Mesendoderm (in vitro differentiated cells): ENCODE data around the gene SLC44A4.
"Not testable (repeated sequence)": the region's sequence is repeated elsewhere in the genome, so short reads cannot be mapped to it uniquely, and the experiment has no call there.

Experiments
- DNase-seq: peaks from one replicate; pipeline ENCODE4 v3.0.0; 2013
- H2AK5ac ChIP-seq: 2 replicates; pipeline ENCODE4 v1.6.1; 2013; ENCODE audit warnings: low read length, inconsistent platforms
- H2BK120ac ChIP-seq: 2 replicates; pipeline ENCODE4 v1.6.1; 2013; ENCODE audit warnings: low read depth, mild to moderate bottlenecking, low read length, moderate library complexity, mixed read lengths
- H2BK15ac ChIP-seq: replicated peaks from 2 replicates; pipeline ENCODE4 v1.6.1; 2013; ENCODE audit warnings: low read depth, mild to moderate bottlenecking, moderate library complexity
- H2BK5ac ChIP-seq: 2 replicates; pipeline ENCODE4 v1.6.1; 2013; ENCODE audit warnings: low read length, inconsistent platforms
- H3K18ac ChIP-seq: 2 replicates; pipeline ENCODE4 v1.6.1; 2013; ENCODE audit warnings: mild to moderate bottlenecking, low read length, mixed read lengths
- H3K23ac ChIP-seq: one replicate; pipeline ENCODE4 v1.6.1; 2013; ENCODE audit warnings: low read length
- H3K27ac ChIP-seq: 2 replicates; pipeline ENCODE4 v1.5.1; 2013; ENCODE audit warnings: low read depth, mild to moderate bottlenecking, inconsistent platforms, low read length, moderate library complexity
- H3K27me3 ChIP-seq: 2 replicates; pipeline ENCODE4 v1.6.1; 2013; ENCODE audit warnings: low read length, control low read depth, mild to moderate bottlenecking, inconsistent platforms; ENCODE audit not compliant: insufficient read depth, poor library complexity
- H3K36me3 ChIP-seq: 2 replicates; pipeline ENCODE4 v1.6.1; 2013; ENCODE audit warnings: low read length, inconsistent platforms; ENCODE audit not compliant: control insufficient read depth, insufficient read depth
- H3K4ac ChIP-seq: one replicate; pipeline ENCODE4 v1.6.1; 2013; ENCODE audit warnings: low read depth, mild to moderate bottlenecking, low read length, moderate library complexity
- H3K4me1 ChIP-seq: 2 replicates; pipeline ENCODE4 v1.6.1; 2013; ENCODE audit warnings: low read depth, low read length, inconsistent platforms; ENCODE audit not compliant: control insufficient read depth
- H3K4me2 ChIP-seq: 2 replicates; pipeline ENCODE4 v1.6.1; 2013; ENCODE audit warnings: low read length
- H3K4me3 ChIP-seq: 2 replicates; pipeline ENCODE4 v1.5.1; 2013; ENCODE audit warnings: mild to moderate bottlenecking, low read length
- H3K56ac ChIP-seq: one replicate; pipeline ENCODE4 v1.6.1; 2013; ENCODE audit warnings: low read length
- H3K79me1 ChIP-seq: 2 replicates; pipeline ENCODE4 v1.6.1; 2013; ENCODE audit warnings: low read length, inconsistent platforms
- H3K79me2 ChIP-seq: 2 replicates; pipeline ENCODE4 v1.6.1; 2013; ENCODE audit warnings: mild to moderate bottlenecking, low read length; ENCODE audit not compliant: control insufficient read depth, insufficient read depth
- H3K9ac ChIP-seq: 2 replicates; pipeline ENCODE4 v1.6.1; 2013; ENCODE audit warnings: low read length, inconsistent platforms
- H4K5ac ChIP-seq: one replicate; pipeline ENCODE4 v1.6.1; 2013; ENCODE audit warnings: low read length
- H4K8ac ChIP-seq: one replicate; pipeline ENCODE4 v1.6.1; 2013; ENCODE audit warnings: low read depth, mild to moderate bottlenecking, control low read depth, low read length, moderate library complexity
- WGBS: extraction: QIAGEN DNeasy Blood & Tissue Kit; methylation state at CpG from one replicate; pipeline ENCODE4 v1.1.7; 2013; ENCODE audit warnings: low lambda C conversion rate, missing lambda C conversion rate; ENCODE audit not compliant: insufficient coverage; ENCODE audit errors: extremely low coverage; 5-methylcytosine and 5-hydroxymethylcytosine counted together

SLC44A4 gene

DNA sequence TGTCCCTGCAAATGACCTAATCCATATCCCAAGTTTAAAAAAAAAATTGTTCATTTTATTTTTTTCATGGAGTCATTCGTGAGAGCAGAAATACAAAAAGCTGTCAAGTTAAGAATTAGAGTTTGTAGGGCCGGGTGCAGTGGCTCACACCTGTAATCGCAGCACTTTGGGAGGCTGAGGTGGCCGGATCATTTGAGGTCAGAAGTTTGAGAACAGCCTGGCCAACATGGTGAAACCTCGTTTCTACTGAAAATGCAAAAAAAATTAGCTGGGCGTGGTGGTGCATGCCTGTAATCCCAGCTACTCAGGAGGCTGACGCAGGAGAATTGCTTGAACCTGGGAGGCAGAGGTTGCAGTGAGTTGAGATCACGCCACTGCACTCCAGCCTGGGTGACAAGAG, 27.9 kb upstream of the SLC44A4 start:
- DNase-seq, H4K8ac ChIP-seq, H3K79me2 ChIP-seq, H3K36me3 ChIP-seq, H4K5ac ChIP-seq, H3K23ac ChIP-seq, H3K27ac ChIP-seq, H3K4me3 ChIP-seq, H3K27me3 ChIP-seq, H2BK120ac ChIP-seq, H3K4me1 ChIP-seq, H3K79me1 ChIP-seq, H2BK5ac ChIP-seq, H3K4ac ChIP-seq, H2AK5ac ChIP-seq, H2BK15ac ChIP-seq, H3K4me2 ChIP-seq, H3K18ac ChIP-seq, H3K56ac ChIP-seq, H3K9ac ChIP-seq: not testable (repeated sequence)
- no CpG with 5 or more reads among the region's 8 CpGs for WGBS

GRCh38 chr6:31906122-31906521, 27.3 kb upstream of the SLC44A4 start:
- H3K79me2 ChIP-seq = no peaks in the 10 kb centered on the region
- no peak overlapping the region for H4K5ac ChIP-seq
- no peaks in the 10 kb centered on the region for H3K27me3 ChIP-seq
- no peak overlapping the region for H4K8ac ChIP-seq
- H2AK5ac ChIP-seq = no peak overlapping the region
- H3K18ac ChIP-seq = no peak overlapping the region
- no peak overlapping the region for H3K9ac ChIP-seq
- no peaks in the 10 kb centered on the region for H3K79me1 ChIP-seq
- H3K56ac ChIP-seq = no peak overlapping the region
- no peak overlapping the region for H3K4ac ChIP-seq
- no peak overlapping the region for H3K27ac ChIP-seq
- no peak overlapping the region for H3K4me2 ChIP-seq
- no peaks in the 10 kb centered on the region for H3K36me3 ChIP-seq
- H2BK5ac ChIP-seq = no peak overlapping the region
- H2BK15ac ChIP-seq = no peak overlapping the region
- no peak overlapping the region for H2BK120ac ChIP-seq
- DNase-seq = peak; percentile 46
- no peak overlapping the region for H3K4me3 ChIP-seq
- no peaks in the 10 kb centered on the region for H3K4me1 ChIP-seq
- no peak overlapping the region for H3K23ac ChIP-seq
- no CpG with 5 or more reads among the region's 4 CpGs for WGBS

DNA sequence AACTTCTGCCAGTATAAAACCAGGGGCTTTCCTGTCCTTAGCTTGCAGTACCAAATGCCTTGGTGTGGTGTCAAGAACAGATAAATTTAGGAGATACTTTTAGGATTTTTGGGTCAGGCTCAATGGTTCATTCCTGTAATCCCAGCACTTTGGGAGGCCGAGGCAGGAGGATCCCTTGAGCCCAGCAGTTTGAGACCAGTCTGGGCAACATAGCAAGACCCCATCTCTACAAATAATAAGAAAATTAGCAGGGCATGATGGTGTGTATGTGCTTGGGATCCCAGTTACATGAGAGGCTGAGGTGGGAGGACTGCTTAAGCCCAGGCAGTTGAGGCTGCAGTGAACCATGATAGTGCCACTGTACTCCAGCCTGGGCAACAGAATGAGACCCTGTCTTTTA, 26.2 kb upstream of the SLC44A4 start:
- H3K9ac ChIP-seq = no peak overlapping the region
- H3K56ac ChIP-seq = no peak overlapping the region
- H2AK5ac ChIP-seq = no peak overlapping the region
- DNase-seq = no peak
- no peaks in the 10 kb centered on the region for H3K79me2 ChIP-seq
- H3K4me2 ChIP-seq = no peak overlapping the region
- no peaks in the 10 kb centered on the region for H3K36me3 ChIP-seq
- no peak overlapping the region for H2BK15ac ChIP-seq
- H3K4ac ChIP-seq = no peak overlapping the region
- H3K27ac ChIP-seq = no peak overlapping the region
- H2BK5ac ChIP-seq = no peak overlapping the region
- no peak overlapping the region for H3K23ac ChIP-seq
- no peaks in the 10 kb centered on the region for H3K27me3 ChIP-seq
- no peak overlapping the region for H3K18ac ChIP-seq
- no peak overlapping the region for H4K8ac ChIP-seq
- no peak overlapping the region for H4K5ac ChIP-seq
- WGBS = no CpG with 5 or more reads among the region's 1 CpG
- no peaks in the 10 kb centered on the region for H3K4me1 ChIP-seq
- no peak overlapping the region for H3K4me3 ChIP-seq
- no peaks in the 10 kb centered on the region for H3K79me1 ChIP-seq
- H2BK120ac ChIP-seq = no peak overlapping the region

- Histone ChIP-seq H3K27me3 (no peaks in the 10 kb centered on the region), H2BK5ac (no peak overlapping the region), H3K79me2 (no peaks in the 10 kb centered on the region), H3K56ac (no peak overlapping the region), H3K23ac (no peak overlapping the region), H4K8ac (no peak overlapping the region), H3K4me3 (no peak overlapping the region), H2BK120ac (no peak overlapping the region), H3K4me1 (no peaks in the 10 kb centered on the region), H3K79me1 (no peaks in the 10 kb centered on the region), H3K18ac (no peak overlapping the region), H3K4ac (no peak overlapping the region), H2BK15ac (no peak overlapping the region), H3K27ac (no peak overlapping the region), H3K9ac (no peak overlapping the region), H2AK5ac (no peak overlapping the region), H3K4me2 (no peak overlapping the region), H3K36me3 (no peaks in the 10 kb centered on the region), H4K5ac (no peak overlapping the region)
- DNase-seq = no peak
- no CpG with 5 or more reads among the region's 3 CpGs for WGBS
Observed at GRCh38 chr6:31903957-31904356, 25.2 kb upstream of the SLC44A4 start.

DNA sequence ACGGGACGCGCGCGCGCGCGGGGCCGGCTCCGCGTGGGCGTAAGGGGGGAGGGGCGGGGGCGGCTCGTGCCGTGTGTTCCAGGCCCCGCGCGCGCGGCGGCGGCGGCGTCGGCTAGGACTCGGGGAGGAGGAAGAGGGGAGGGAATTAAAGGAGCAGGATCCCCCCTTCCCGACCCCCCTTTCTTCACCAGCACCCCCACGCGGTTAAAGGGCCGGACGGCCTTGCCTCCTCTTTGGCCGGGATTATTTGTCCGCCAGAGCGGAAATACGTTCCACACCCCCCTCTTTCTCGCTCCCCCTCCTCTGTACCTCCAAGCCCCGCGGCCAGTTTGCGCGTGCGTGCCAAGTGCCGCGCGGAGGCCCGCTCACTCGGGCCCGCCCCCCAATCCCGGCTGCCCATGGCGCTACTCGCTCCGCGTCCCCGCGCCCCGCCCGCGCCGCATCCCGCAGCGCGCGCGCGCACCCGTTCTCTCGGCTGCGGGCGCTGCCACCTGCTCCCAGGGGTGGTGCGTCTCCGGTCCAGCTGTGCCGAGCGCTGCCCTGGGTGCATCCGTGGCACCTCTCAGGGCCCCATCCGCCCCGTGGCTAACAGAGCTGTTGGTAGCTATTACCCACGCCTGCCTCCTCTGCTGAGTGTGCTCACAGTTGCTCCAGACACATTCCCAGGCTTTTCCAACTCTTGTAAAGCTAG, 23.3 kb upstream of the SLC44A4 start, which contains the start of gene ZBTB12:
TSS of gene ZBTB12 (minus strand) at position 134 of the 691 bp plus-strand sequence. CDS start 781 bp downstream, outside the sequence.
- no peaks in the 10 kb centered on the region for H3K79me1 ChIP-seq
- WGBS = no CpG with 5 or more reads among the region's 77 CpGs
- peak within 1 kb of the TSS; percentile 77 for H3K4ac ChIP-seq
- no peaks in the 10 kb centered on the region for H3K4me1 ChIP-seq
- peak within 1 kb of the TSS; percentile 90 for H3K56ac ChIP-seq
- peak within 1 kb of the TSS; percentile 36 for H3K4me3 ChIP-seq
- DNase-seq = peak; percentile 95
- H3K18ac ChIP-seq = peak within 1 kb of the TSS; percentile 99
- H2AK5ac ChIP-seq = no peak within 1 kb of the TSS
- H3K27me3 ChIP-seq = no peaks in the 10 kb centered on the region
- H2BK5ac ChIP-seq = no peak within 1 kb of the TSS
- H3K9ac ChIP-seq = peak within 1 kb of the TSS; percentile 53
- H4K5ac ChIP-seq = no peak within 1 kb of the TSS
- H3K27ac ChIP-seq = peak within 1 kb of the TSS; percentile 34
- H3K36me3 ChIP-seq = no peaks in the 10 kb centered on the region
- H3K79me2 ChIP-seq = no peaks in the 10 kb centered on the region
- H3K23ac ChIP-seq = no peak within 1 kb of the TSS
- peak within 1 kb of the TSS; percentile 70 for H3K4me2 ChIP-seq
- H2BK120ac ChIP-seq = peak within 1 kb of the TSS; percentile 70
- H2BK15ac ChIP-seq = no peak within 1 kb of the TSS
- H4K8ac ChIP-seq = peak within 1 kb of the TSS; percentile 98
